IMR-90 (cell line): ENCODE data around the gene ATP2B1. TPM values are rescaled to one million over a fixed set of nuclear protein-coding genes. Genes with fewer than 3 reads are reported as not detected.

Experiments used
- microRNA-seq, 2 experiments: library from miRNA; stranded (forward) in 1 of 2; unstranded in 1 of 2; fragments of 10-50 nt in 1 of 2; fragments of <30 nt in 1 of 2; gene quantifications in 1 of 2; microRNA quantifications in 1 of 2; one replicate each; pipeline versions ENCODE3 to v1.1.0; 2013 to 2020; ENCODE audit not compliant: insufficient read depth in 1 of 2, insufficient read length in 1 of 2, unreplicated experiment in 1 of 2
- polyA plus RNA-seq, 3 experiments: library from polyadenylated mRNA; depleted of rRNA; stranded (reverse); fragments of >200 nt; gene quantifications; 2 replicates each; pipeline ENCODE4 v1.2.3, GENCODE V29; 2012; ENCODE audit warnings: low replicate concordance in 1 of 3
- small RNA-seq, 5 experiments: library from RNA; depleted of rRNA; stranded (forward); fragments of <200 nt; gene quantifications; one replicate each; pipeline ENCODE3, GENCODE V24; 2012
- total RNA-seq: library from RNA; depleted of rRNA; stranded (reverse); fragments of >200 nt; gene quantifications from 2 replicates; pipeline ENCODE4 v1.2.3, GENCODE V29; 2012; rRNA removed

The ATP2B1 gene
- total and polyA plus RNA-seq, 2 of the 4 experiments (the other 2 are of a cell fraction) = 9.9 to 32.6 TPM

Small RNA genes within 50 kb of the gene (microRNA-seq; reads per million reads assigned to microRNA genes)
- gene AC025034.2 (ENCODE audit: insufficient read depth, insufficient read length) = not detected
- gene RNA5SP365 (ENCODE audit: insufficient read depth, insufficient read length) = not detected
- not detected for gene RNU6-148P (ENCODE audit: insufficient read depth, insufficient read length)

Small RNA genes within 50 kb of the gene (small RNA-seq; reads per million reads assigned to genes)
- gene AC025034.2 (0 reads per million in 5 experiments), gene RNA5SP365 (0 to 2.6 (median 0.16) reads per million in 5 experiments), gene RNU6-148P (0 reads per million in 5 experiments)

Other genes starting within 250 kb of the ATP2B1 start
- 9.0 and 14.2 TPM in 2 replicates for gene GALNT4, start 184.0 kb downstream of the ATP2B1 start, total RNA-seq
- 1.9 and 2.6 TPM in 2 replicates for gene GALNT4, start 184.0 kb downstream of the ATP2B1 start, polyA plus RNA-seq (2012; rRNA removed)
- gene POC1B, start 182.8 kb downstream of the ATP2B1 start, total RNA-seq = 10.4 and 13.3 TPM in 2 replicates
- 4.7 and 5.0 TPM in 2 replicates for gene POC1B, start 182.8 kb downstream of the ATP2B1 start, polyA plus RNA-seq (2012; rRNA removed)